Stimulated activated CD4-positive, alpha-beta T cell treated with anti-CD3 and anti-CD28 coated beads, Interleukin-1b, Interleukin-23, amount 100 ng/mL, for 4 hours (primary cell): ENCODE results near the gene KIRREL3.

Experiments
- DNase-seq, 2 donors: peaks; one replicate each; pipeline ENCODE4 v3.0.0-alpha.2; 2020; ENCODE audit warnings: low read depth in 2 of 2

KIRREL3 gene

DNA sequence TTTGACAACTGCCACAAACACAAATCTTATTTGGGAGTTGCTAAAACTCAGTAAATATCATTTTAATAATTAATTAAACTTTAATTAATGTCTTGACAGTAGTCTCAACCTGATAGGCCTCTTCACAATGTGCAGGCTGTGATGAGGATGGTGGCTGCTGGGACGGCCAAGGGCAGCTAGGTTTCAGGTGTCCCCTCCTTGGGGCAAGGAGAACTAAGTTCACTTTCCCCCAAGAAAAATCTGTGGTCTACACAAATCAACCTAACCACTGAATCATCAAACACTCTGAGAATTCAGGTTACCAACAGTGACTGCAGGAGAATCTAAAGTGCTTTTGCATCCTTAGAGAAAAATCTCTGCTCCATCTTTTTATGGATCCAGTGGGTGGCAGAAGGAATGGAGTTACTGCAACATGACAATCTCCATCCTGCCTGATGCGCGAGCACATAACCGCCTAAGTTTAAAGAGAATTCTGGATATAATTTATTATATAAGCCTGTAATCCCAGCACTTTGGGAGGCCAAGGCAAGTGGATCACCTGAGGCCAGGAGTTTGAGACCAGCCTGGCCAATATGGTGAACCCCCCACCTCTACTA lies 289.7 kb downstream of the KIRREL3 start:
- DNase-seq: no peak

DNA sequence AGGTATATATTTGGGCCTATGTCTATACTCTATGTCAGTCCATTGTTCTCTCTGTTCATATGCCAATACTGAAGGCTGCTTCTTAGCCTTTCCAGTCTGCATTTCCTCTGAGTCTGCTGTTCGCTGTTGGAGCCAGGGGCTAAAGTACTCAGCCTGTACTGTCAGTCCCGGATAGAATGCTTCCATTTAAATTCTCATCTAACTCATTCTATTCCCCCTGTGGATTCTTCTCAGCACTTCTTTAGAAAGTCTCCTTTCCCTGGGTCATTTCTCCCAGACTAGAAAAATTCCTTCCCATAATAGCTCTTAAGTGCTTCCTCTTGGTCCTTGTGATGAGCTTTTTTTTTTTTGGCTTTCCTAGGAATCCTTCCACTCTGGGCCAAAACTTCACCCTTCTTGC lies 293.1 kb downstream of the KIRREL3 start:
- no peak for DNase-seq

GRCh38 chr11:126704096-126704495 lies 296.5 kb downstream of the KIRREL3 start:
- no peak for DNase-seq

- no peak for DNase-seq
These were observed 296.9 kb downstream of the KIRREL3 start for GRCh38 chr11:126703662-126704061.

DNA sequence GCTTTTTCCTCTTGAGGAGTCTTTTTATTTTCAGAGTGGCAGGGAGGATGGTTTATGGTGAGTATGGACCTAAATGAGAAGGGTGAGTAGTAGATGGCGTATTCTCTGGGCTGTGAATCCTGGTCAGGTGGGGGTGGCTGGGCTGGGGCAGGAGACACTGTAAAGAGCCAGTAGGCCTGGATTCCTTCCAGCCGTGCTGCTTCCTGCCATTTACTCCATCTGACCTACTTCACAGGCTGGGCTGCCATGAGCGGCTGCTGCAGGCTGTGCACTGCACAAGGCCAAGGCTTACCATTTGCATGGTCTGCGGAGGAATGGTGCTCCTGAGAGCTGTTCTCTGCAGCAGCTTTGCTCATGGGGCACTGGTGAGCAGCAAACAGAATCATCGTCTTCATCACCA lies 297.6 kb downstream of the KIRREL3 start:
- no peak for DNase-seq

DNA sequence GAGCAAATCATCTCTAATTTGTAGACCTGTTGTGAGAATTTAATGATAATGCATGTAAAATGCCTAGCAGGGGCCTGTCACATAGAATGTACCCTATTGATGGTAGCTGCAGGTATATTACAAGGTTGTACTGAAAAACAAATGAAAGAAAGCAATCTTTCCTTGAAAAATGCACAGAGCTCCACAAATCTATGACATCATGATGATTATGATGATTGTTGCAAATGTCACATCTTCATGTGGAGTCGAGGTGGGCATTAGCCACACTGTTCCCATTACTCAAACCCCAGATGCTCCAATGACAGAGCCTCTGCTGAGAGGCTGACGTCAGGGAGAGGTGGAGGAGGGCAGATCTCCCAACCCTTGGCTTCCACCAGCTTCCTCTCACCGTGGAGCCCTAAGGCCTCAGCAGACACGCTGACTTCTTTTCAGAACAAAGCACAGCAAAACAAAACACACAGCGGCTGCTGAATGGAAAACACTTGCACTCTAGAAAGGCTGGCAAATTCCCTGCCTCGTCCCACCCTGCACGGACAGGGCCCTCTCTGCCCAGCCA lies 298.3 kb downstream of the KIRREL3 start:
- DNase-seq: no peak

GRCh38 chr11:126701520-126701897 lies 299.1 kb downstream of the KIRREL3 start:
- no peak for DNase-seq

DNA sequence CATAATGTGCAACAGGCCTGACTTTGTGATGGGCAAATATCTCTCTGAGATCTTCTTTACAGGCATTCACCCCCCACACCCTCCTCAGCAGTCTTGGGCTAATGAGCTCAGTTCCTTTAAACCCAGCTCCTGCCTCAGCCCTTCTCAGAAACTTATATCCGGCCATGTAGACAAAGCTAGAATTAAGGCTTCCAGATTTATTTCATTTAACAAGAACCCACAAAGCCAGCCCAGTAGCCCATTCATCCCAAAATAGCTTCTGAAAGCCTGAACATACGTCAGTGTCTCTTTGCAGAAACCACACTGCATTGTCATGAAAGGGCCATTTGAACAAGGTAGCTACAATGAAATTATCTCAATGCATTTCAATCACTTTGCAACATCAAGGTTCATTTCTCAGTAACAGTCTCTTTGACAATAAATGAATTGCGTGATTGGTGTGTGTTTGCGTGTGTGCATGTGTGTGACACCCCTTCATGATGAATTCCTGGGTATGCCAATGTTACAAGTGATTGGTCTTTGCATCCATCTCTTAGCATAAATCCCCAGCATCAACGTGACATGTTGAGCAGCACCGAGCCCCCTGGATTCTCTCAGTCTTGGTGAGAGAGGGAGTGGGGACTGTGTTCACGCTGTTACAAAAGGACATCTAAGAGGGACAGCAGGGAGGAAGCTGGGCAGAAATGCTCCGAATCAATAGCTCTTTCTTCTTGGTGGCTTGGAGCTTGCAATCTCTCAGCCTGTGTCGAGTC lies 299.6 kb downstream of the KIRREL3 start:
- DNase-seq: no peak

- no peak for DNase-seq
These were observed 302.0 kb downstream of the KIRREL3 start for GRCh38 chr11:126698576-126698975.

DNA sequence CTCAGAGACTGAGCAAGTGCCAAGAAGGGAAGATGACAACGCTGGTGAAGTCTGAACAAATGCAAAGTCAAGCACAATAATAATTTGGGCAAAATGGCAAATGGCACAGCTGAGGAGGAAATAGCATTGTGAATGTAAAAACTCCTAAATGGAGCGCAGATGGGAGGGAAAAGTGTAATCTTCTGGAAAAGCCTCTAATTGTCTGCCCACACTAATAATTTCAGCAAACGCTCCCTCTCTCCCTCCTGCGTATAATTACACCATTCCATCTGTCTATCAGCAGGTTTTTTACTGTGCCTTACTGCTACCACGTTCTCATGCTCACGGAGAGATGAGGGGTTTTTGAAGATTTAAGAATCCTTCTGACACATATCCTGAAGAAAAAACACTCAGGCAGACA lies 302.6 kb downstream of the KIRREL3 start:
- DNase-seq: no peak

DNA sequence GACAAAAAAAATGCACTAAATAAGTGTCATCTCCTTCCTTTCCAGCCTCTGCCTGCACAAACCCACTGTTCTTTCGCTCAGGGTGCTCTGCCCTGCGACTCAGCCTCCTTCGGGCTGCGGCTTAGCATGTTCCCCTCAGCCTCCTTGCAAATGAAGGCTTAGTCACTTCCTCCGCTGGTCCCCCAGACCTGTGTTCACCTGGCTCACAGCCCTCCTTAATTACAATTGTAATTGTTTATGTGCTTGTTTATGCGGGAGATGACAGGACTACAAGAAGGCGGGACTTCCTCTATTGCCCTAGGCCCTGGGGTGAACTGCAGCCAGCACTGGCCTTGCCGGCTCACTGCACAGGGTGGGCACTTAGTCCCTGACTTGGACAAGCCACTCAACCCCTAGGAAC lies 303.6 kb downstream of the KIRREL3 start:
- no peak for DNase-seq

GRCh38 chr11:126695293-126695692 lies 305.3 kb downstream of the KIRREL3 start:
- DNase-seq: no peak

DNA sequence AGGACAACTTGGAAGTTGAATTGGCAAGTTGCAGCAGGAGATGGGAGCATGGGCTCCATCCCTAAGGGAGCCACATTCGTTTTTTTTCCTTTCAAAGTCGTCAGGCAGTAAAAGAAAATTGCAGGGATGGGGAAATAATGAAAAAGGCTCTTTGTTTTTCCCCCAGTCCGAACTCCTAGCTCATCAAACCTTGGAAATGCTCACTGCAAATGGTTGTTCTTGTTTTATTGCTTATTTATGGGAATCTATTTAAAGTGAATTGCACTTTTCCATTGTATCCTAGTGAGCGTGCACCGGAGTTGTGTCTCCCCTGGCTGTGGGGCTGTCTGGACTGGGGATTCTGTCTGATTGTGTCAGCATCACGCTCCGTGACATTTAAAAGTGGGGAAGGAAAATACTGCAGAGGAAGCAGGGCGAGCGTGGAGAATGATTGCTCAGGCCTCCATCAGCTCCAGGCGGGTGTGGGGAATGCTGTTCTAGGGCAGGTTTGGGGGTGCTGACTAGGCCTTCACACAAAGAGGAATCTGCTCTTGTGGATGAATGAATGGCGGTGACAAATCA lies 306.4 kb downstream of the KIRREL3 start:
- DNase-seq: no peak

DNA sequence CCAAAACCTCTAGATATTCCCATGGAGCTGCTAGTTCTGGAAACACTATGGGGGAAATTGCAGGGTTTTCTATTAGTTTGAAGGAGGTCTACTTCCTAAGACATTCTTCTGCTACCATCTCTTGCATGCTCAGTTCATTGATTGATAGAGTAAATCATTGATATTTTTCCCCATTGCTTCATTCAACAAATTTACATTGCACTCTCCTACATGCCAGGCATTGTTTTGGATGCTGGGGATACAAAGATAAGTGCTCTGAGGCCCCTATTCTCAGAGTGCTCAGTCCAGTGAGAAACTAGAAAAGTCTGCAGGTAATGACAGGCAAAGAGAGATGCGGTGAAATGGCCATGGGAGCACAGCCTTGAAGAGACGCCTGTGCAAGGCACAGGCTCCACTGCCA lies 313.1 kb downstream of the KIRREL3 start:
- no peak for DNase-seq

DNA sequence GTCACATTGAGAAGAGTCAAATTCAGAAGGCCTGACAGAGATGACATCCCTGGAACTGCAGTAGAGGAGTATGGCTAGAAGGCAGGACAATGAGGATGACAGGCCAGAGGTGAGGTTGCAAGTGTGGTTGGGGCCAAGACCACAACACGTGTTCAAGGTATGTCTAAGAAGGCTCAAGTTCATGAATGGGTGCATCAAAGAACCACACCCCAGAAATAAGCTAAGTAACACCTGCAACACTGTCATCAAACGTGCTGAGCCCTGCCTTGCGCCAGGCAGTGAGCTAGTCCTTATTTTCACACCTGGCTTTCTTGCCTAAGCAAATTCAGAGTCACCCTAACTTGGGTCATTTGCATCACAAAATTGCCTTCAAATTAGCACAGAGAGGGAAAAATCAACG lies 313.6 kb downstream of the KIRREL3 start:
- no peak for DNase-seq

GRCh38 chr11:126683766-126684728 lies 316.5 kb downstream of the KIRREL3 start:
- DNase-seq: no peak

GRCh38 chr11:126682590-126682989 lies 318.0 kb downstream of the KIRREL3 start:
- no peak for DNase-seq

DNA sequence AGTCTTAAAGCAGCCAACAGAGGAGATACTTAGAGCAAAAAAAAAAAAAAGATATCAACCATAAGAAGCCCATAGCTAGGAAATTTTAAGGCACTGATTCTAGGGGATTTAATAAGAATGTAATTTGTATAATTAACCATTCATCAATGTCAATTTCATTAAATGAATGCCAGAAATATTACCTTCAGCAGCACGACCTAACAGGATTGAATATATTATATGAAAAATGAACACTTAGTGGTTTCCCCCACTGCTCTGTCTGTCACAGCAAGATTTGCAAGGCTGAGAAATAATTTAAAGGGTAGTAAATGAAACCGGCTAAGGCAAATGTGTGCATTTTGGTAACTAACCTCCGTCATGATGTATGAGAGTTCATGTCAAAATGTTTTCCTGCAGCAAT lies 319.9 kb downstream of the KIRREL3 start:
- DNase-seq: no peak

DNA sequence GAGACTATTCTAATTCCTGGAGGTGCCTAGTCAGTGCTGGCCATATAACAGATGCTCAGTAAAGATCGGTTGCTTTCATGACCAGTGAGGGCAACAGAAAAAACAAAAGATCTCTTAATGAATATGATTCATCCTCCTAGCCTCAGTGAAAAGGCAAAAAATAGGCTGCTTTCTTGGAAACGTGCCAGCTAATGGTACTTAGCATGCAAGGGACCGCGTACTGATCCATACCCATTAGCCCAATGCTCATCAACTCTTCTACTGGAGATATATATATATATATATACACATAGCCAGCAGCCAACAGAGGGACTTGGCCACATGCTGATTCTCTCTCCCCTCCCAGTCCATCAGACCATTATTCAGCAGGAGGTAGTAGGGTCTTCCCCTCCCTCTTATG lies 320.4 kb downstream of the KIRREL3 start:
- DNase-seq: no peak

DNA sequence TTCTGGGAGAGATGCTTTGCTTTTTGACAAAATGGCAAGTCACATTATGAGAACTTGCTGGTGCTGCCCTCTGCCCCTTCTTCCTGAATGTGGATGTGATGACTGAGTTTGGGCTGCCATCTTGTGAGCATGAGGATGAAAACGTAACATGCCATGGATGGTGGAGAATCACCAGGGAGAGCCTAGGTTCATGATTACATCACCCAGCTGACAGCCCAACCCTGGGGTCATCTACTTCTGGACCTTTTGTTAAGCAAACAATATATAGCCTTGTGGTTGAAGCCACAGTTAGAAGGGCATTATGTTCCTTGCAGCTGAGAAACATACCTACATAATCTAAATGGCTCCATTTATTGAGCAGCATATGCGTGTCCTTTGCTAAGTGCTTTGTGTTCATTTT lies 321.5 kb downstream of the KIRREL3 start:
- no peak for DNase-seq

GRCh38 chr11:126676536-126676935 lies 324.0 kb downstream of the KIRREL3 start:
- no peak for DNase-seq

GRCh38 chr11:126673319-126673718 lies 327.3 kb downstream of the KIRREL3 start:
- DNase-seq: no peak
